ENCODE data around the gene RNF144A.

The RNF144A gene

GRCh38 chr2:6955511-6956136 lies 38.4 kb downstream of the RNF144A start:
- no peak for TF ChIP-seq CTCF (conservative IDR thresholded peaks at IDR 0.05; ENCODE audit: low read length)
- no peak overlapping the region for H3K4me3 ChIP-seq (ENCODE audit: low read length)
- DNase-seq (ENCODE audit: low read depth) = no peak

- no peak for DNase-seq (ENCODE audit: low read depth)
- no peak overlapping the region for H3K4me3 ChIP-seq (ENCODE audit: low read length)
- no peak for TF ChIP-seq CTCF (conservative IDR thresholded peaks at IDR 0.05; ENCODE audit: low read length)
Observed at GRCh38 chr2:6956566-6956965, 39.4 kb downstream of the RNF144A start.

GRCh38 chr2:6957031-6957714 lies 40.0 kb downstream of the RNF144A start:
- DNase-seq (ENCODE audit: low read depth) = no peak
- TF ChIP-seq CTCF (conservative IDR thresholded peaks at IDR 0.05; ENCODE audit: low read length) = no peak
- no peak overlapping the region for H3K4me3 ChIP-seq (ENCODE audit: low read length)

GRCh38 chr2:6957910-6958615 lies 40.9 kb downstream of the RNF144A start:
- no peak for TF ChIP-seq CTCF (conservative IDR thresholded peaks at IDR 0.05; ENCODE audit: low read length)
- no peak overlapping the region for H3K4me3 ChIP-seq (ENCODE audit: low read length)
- DNase-seq (ENCODE audit: low read depth) = no peak

GRCh38 chr2:6958616-6959235 lies 41.5 kb downstream of the RNF144A start:
- no peak for DNase-seq (ENCODE audit: low read depth)
- TF ChIP-seq CTCF (conservative IDR thresholded peaks at IDR 0.05; ENCODE audit: low read length) = no peak
- no peak overlapping the region for H3K4me3 ChIP-seq (ENCODE audit: low read length)

- H3K4me3 ChIP-seq (ENCODE audit: low read length) = no peak overlapping the region
- TF ChIP-seq CTCF (conservative IDR thresholded peaks at IDR 0.05; ENCODE audit: low read length) = no peak
- no peak for DNase-seq (ENCODE audit: low read depth)
Observed at GRCh38 chr2:6959751-6960150, 42.5 kb downstream of the RNF144A start.
